ENCODE data around the gene COPS9.

Gene COPS9
- total RNA-seq = 27.7 to 30.1 reads per million in 2 experiments

- DNase-seq (ENCODE audit: low read depth) = peak; percentile 72
These were observed at the start of gene COPS9 for GRCh38 chr2:240136013-240136670. TSS of gene COPS9 (minus strand) at chr2:240136305. CDS start at chr2:240136284, 21 bp downstream.

- no peak for DNase-seq (ENCODE audit: low read depth)
These were observed 48.6 kb upstream of the COPS9 start for GRCh38 chr2:240184656-240185055.

- DNase-seq (ENCODE audit: low read depth) = no peak
These were observed 47.9 kb upstream of the COPS9 start for GRCh38 chr2:240183875-240184590.

- DNase-seq (ENCODE audit: low read depth) = no peak
These were observed 47.1 kb upstream of the COPS9 start for GRCh38 chr2:240183006-240183874.

- DNase-seq (ENCODE audit: low read depth) = no peak
These were observed 46.4 kb upstream of the COPS9 start for GRCh38 chr2:240182476-240182875.

- DNase-seq (ENCODE audit: low read depth) = no peak
These were observed 45.9 kb upstream of the COPS9 start for GRCh38 chr2:240182001-240182400.

- DNase-seq (ENCODE audit: low read depth) = no peak
These were observed 44.0 kb upstream of the COPS9 start for GRCh38 chr2:240179941-240180666.

- no peak for DNase-seq (ENCODE audit: low read depth)
These were observed 43.2 kb upstream of the COPS9 start for GRCh38 chr2:240179186-240179815.

GRCh38 chr2:240178564-240178963 is 42.5 kb upstream of the COPS9 start:
- no peak for DNase-seq (ENCODE audit: low read depth)

- no peak for DNase-seq (ENCODE audit: low read depth)
These were observed 38.4 kb upstream of the COPS9 start for GRCh38 chr2:240174496-240174895.

GRCh38 chr2:240172071-240172895 is 36.2 kb upstream of the COPS9 start:
- DNase-seq (ENCODE audit: low read depth) = no peak

GRCh38 chr2:240170883-240171282 is 34.8 kb upstream of the COPS9 start:
- DNase-seq (ENCODE audit: low read depth) = no peak

- no peak for DNase-seq (ENCODE audit: low read depth)
These were observed 34.2 kb upstream of the COPS9 start for GRCh38 chr2:240170354-240170735.

- no peak for DNase-seq (ENCODE audit: low read depth)
These were observed 33.6 kb upstream of the COPS9 start for GRCh38 chr2:240169486-240170353.

GRCh38 chr2:240168546-240169361 is 32.6 kb upstream of the COPS9 start:
- DNase-seq (ENCODE audit: low read depth) = no peak

- no peak for DNase-seq (ENCODE audit: low read depth)
These were observed 31.9 kb upstream of the COPS9 start for GRCh38 chr2:240168041-240168440.

- DNase-seq (ENCODE audit: low read depth) = no peak
These were observed 31.4 kb upstream of the COPS9 start for GRCh38 chr2:240167588-240167880.

- no peak for DNase-seq (ENCODE audit: low read depth)
These were observed 30.9 kb upstream of the COPS9 start for GRCh38 chr2:240166761-240167587.

All from T follicular helper cell (primary cell).